PFSK-1 (cell line): Measurements from ENCODE around the gene MPP2.

ENCODE experiments used
- FOXP2 ChIP-seq: optimal IDR thresholded peaks from 2 replicates; pipeline ENCODE3; 2011; ENCODE audit warnings: borderline replicate concordance, control low read depth, inconsistent platforms; ENCODE audit not compliant: insufficient read depth; ENCODE audit errors: extremely low read length, extremely low read depth
- POLR2AphosphoS5 ChIP-seq: IDR thresholded peaks from 2 replicates; pipeline ENCODE4 v1.6.1; 2012; ENCODE audit warnings: low read depth, mild to moderate bottlenecking, control low read depth, low read length, moderate library complexity
- REST ChIP-seq, 2 experiments: IDR thresholded peaks; 2 replicates each; pipeline versions ENCODE4 v1.6.1 to v1.8.0; 2011 to 2012; ENCODE audit warnings: low read depth in 2 of 2, low read length in 2 of 2, control low read depth in 1 of 2, inconsistent platforms in 1 of 2, mild to moderate bottlenecking in 1 of 2, moderate library complexity in 1 of 2; ENCODE audit not compliant: insufficient read depth in 1 of 2
- SIN3A ChIP-seq: IDR thresholded peaks from 2 replicates; pipeline ENCODE4 v1.6.1; 2012; ENCODE audit warnings: mild to moderate bottlenecking, low read length, moderate library complexity, borderline replicate concordance; ENCODE audit not compliant: insufficient read depth
- TAF1 ChIP-seq: IDR thresholded peaks from 2 replicates; pipeline ENCODE4 v1.6.1; 2012; ENCODE audit warnings: low read length, control low read depth, borderline replicate concordance; ENCODE audit not compliant: insufficient read depth

DNA sequence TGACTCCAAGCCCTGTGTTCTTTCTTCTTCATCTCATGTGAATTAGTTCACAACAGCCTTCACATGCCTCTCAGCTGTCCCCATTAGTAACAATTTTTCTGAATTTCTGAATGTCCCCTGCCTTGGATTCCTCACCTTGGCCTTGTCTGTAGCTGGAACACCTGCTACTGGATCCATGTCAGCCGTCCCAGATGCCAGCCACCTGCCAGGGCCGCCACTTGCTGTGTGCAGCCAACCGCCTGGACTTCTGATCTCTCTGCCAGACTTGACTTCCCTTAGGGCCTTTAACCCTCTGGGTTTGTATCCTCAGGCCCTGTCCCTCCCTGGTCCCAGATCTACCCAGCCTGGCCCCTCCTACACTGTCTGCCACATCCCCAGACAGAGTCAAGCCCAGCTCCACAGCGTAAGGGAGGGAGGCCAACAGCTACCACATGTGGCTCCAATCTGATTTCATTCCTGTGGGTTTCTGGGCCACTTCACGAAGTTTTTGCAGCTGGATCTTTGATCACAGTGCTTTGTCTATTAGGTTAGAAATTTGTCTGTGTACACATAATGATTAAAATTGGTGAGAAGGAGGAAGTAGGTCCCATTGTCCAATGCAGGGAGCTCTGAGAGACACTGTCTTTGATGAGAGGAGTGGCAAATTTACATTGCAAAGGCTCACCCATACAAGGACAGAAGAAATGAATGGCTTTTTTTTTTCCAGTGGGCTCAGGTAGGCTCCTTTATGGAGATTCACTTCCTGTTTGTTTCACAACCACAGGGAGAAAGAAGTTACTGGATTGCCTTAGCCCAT lies 15.3 kb downstream of the MPP2 start:
- no peak for TF ChIP-seq REST (IDR thresholded peaks at IDR 0.05; ENCODE audit: insufficient read depth in 1 of 2, low read depth in 2 of 2, low read length in 2 of 2)
- TF ChIP-seq POLR2AphosphoS5, result no peak
- TF ChIP-seq SIN3A, result no peak
- no peak for TF ChIP-seq FOXP2
- TF ChIP-seq TAF1, result no peak
